Fibroblast of pulmonary artery (primary cell): ENCODE results near the gene FIG4.
"Not testable (repeated sequence)": the region's sequence is repeated elsewhere in the genome, so short reads cannot be mapped to it uniquely, and the experiment has no call there.

ENCODE experiments used
- DNase-seq: peaks from one replicate; pipeline ENCODE4 v3.0.0-alpha.2; 2010; ENCODE audit warnings: low read depth
- H3K4me3 ChIP-seq: replicated peaks from 2 replicates; pipeline ENCODE4 v1.5.1; 2011; ENCODE audit warnings: low read depth, mild to moderate bottlenecking, control low read depth, low read length, moderate library complexity
- CTCF ChIP-seq: IDR thresholded peaks from 2 replicates; pipeline ENCODE4 v1.5.1; 2011; ENCODE audit warnings: mild to moderate bottlenecking, control low read depth, low read length, inconsistent platforms; ENCODE audit errors: missing control alignments

The FIG4 gene

GRCh38 chr6:109715616-109716015, 24.5 kb downstream of the FIG4 start:
- no peak overlapping the region for H3K4me3 ChIP-seq
- TF ChIP-seq CTCF = no peak
- no peak for DNase-seq

GRCh38 chr6:109717971-109718370, 26.9 kb downstream of the FIG4 start:
- TF ChIP-seq CTCF = no peak
- no peak for DNase-seq
- H3K4me3 ChIP-seq = no peak overlapping the region

- no peak for TF ChIP-seq CTCF
- no peak for DNase-seq
These were observed 27.9 kb downstream of the FIG4 start for GRCh38 chr6:109718991-109719390.

GRCh38 chr6:109720311-109720710, 29.2 kb downstream of the FIG4 start:
- no peak for TF ChIP-seq CTCF
- H3K4me3 ChIP-seq = no peak overlapping the region
- DNase-seq = no peak

More at GRCh38 chr6:109718991-109719390, 27.9 kb downstream of the FIG4 start:
- H3K4me3 ChIP-seq = no peak overlapping the region

- TF ChIP-seq CTCF = no peak
- no peak overlapping the region for H3K4me3 ChIP-seq
- no peak for DNase-seq
These were observed 30.9 kb downstream of the FIG4 start for GRCh38 chr6:109722011-109722410.

- no peak for TF ChIP-seq CTCF
- H3K4me3 ChIP-seq = no peak overlapping the region
- DNase-seq = no peak
These were observed 31.6 kb downstream of the FIG4 start for GRCh38 chr6:109722564-109723254.

GRCh38 chr6:109725250-109725649, 34.2 kb downstream of the FIG4 start:
- DNase-seq = not testable (repeated sequence)

More at GRCh38 chr6:109725250-109725649, 34.2 kb downstream of the FIG4 start:
- not testable (repeated sequence) for H3K4me3 ChIP-seq
